ENCODE data around the gene SCN10A. TPM values are rescaled to one million over a fixed set of nuclear protein-coding genes. Genes with fewer than 3 reads are reported as not detected.

Gene SCN10A
- total RNA-seq, 2 donors from 2014 or later: not detected

DNA sequence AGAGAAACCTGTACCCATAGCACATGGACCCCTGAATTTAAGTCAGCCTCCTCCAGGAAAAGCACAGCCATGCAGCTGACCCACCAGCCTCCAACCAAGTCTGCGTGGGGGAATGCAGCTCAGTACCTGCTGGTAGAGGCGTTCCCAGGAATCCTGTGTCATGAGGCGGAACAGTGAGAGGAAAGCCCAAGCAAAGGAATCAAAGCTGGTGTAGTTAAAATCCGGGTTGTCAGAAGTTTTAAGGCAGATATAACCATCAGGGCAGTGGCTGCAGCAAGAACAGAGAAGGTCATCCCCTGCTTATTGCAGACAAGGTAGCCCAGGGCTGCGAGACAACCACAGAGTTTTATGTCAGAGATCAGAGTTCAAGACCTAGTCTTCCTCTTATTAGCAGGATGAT, 59.1 kb downstream of the SCN10A start:
- Mint-ChIP-seq H3K4me3 (no peak overlapping the region), H3K27me3 (peaks cover 14% of the 10 kb centered on the region), H3K4me1 (no peaks in the 10 kb centered on the region), H3K36me3 (ENCODE audit: low read depth) (no peaks in the 10 kb centered on the region), H3K27ac (no peak overlapping the region)
- DNase-seq (no peak), ATAC-seq (no peak)
- H3K9me3 ChIP-seq (ENCODE audit: control insufficient read depth, low read length, poor library complexity, severe bottlenecking): peaks cover 3% of the 10 kb centered on the region

DNA sequence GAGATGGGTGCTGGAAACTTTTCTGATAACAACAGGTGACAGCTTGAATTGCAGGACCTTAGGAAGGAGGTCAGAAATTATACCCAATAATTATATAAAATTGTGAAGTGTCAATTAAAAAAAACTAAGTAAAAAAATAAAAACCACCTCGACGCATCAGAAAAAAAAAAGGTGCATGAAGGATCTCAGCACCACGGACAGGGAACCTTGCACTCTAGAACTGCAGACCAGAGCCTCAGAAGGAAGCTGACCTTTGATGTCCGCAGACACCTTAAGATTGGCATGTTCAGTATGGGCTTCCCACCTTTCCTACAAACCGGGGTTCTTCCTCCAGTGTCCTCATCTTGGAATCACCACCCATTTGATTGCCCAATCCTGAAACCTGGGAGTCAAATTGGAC, 60.9 kb downstream of the SCN10A start:
- no peak overlapping the region for H3K27ac Mint-ChIP-seq
- no peaks in the 10 kb centered on the region for H3K9me3 ChIP-seq (ENCODE audit: control insufficient read depth, low read length, poor library complexity, severe bottlenecking)
- H3K4me3 Mint-ChIP-seq: no peak overlapping the region
- peaks cover 14% of the 10 kb centered on the region for H3K27me3 Mint-ChIP-seq
- no peak for ATAC-seq
- H3K36me3 Mint-ChIP-seq (ENCODE audit: low read depth): no peaks in the 10 kb centered on the region
- DNase-seq: no peak
- H3K4me1 Mint-ChIP-seq: no peaks in the 10 kb centered on the region

DNA sequence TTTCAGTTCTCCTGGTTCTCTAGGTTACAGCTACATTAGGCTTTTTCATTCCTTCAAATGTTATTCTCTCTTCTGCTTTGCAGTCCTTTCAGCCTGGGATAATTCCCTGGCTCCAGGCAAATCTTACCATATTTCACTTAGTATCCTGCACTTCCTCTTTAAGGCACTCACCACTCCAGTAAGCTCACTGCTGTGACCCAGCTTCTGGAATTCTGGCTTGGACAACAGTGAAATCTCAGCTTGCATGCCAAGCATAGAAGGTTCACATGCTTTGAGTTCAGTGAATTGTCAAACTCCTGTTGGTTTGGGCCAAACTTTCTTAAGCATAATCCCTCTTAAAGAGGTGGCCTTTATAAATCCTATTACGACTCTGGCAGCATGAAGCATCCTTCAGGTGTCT, 69.4 kb downstream of the SCN10A start:
- no peak overlapping the region for H3K27ac Mint-ChIP-seq
- no peak overlapping the region for H3K4me3 Mint-ChIP-seq
- H3K27me3 Mint-ChIP-seq: peaks cover 11% of the 10 kb centered on the region
- no peak for ATAC-seq
- no peaks in the 10 kb centered on the region for H3K36me3 Mint-ChIP-seq (ENCODE audit: low read depth)
- no peaks in the 10 kb centered on the region for H3K9me3 ChIP-seq (ENCODE audit: control insufficient read depth, low read length, poor library complexity, severe bottlenecking)
- no peaks in the 10 kb centered on the region for H3K4me1 Mint-ChIP-seq
- no peak for DNase-seq

DNA sequence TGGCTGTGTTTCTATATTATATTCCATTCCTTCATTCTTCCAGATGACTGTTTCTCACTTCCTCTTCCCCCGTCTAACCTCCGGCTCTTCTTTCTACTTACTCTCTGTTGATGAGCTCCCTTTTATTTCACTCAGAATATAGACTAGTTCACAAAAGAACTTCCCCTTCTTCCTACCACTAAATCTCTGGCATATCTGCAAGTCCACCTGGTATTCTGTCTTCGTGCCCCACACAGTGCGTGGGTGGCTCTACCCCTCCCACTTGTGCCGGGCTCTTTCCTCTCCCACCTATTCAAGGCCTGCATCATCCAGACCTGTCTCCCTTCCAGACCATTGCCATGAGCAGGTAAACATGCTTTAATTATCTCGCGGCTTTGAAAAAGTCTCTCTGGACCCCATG, 73.0 kb downstream of the SCN10A start:
- no peak for DNase-seq
- H3K4me1 Mint-ChIP-seq: no peaks in the 10 kb centered on the region

DNA sequence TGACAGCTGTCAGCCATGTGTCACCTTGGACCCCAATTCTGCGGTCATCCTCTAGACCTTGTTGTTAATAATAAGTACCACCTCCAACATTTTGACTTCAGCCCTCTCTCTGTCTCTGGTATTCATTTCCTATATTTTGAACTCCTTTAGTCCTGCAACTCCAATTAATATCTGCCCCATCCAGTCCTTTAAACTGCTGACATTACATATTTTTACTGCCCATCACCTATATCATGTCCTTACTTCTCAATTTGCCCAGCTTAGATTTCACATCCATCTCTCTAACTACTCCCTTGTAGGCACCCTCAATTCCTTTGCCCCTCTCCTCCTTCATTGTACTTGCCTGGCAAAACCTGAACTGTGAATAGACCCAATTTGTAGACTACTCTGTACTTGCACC, 73.5 kb downstream of the SCN10A start:
- no peak for DNase-seq
- ATAC-seq: no peak
- H3K9me3 ChIP-seq (ENCODE audit: control insufficient read depth, low read length, poor library complexity, severe bottlenecking): no peaks in the 10 kb centered on the region
- Mint-ChIP-seq H3K27me3 (peaks cover 32% of the 10 kb centered on the region), H3K27ac (no peak overlapping the region), H3K4me1 (no peaks in the 10 kb centered on the region), H3K4me3 (no peak overlapping the region), H3K36me3 (ENCODE audit: low read depth) (peaks cover 2% of the 10 kb centered on the region)

More for the DNA sequence above, 73.0 kb downstream of the SCN10A start:
- Mint-ChIP-seq H3K27ac (no peak overlapping the region), H3K27me3 (peaks cover 32% of the 10 kb centered on the region), H3K4me3 (no peak overlapping the region), H3K36me3 (ENCODE audit: low read depth) (no peaks in the 10 kb centered on the region)
- H3K9me3 ChIP-seq (ENCODE audit: control insufficient read depth, low read length, poor library complexity, severe bottlenecking): no peaks in the 10 kb centered on the region
- no peak for ATAC-seq

DNA sequence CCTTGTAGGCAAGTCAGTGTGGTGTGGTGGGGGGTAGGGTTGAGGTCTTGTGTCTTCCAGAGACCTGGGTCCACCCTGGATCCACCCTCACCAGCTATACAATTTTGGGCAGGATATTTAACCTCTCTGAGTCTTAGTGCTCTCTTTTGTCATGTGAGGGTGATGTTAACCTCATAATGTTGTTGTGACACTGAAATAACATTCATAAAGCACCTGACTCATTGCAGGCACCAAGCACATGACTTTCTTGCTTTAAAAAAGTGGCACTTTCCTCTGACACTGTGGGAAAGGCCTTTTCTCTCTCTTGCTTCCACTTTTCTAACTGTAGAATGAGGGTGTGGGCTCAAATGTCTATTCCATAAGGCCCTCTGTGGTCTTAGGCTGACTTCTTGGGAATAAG, 75.5 kb downstream of the SCN10A start:
- DNase-seq: no peak
- no peaks in the 10 kb centered on the region for H3K4me1 Mint-ChIP-seq
- H3K4me3 Mint-ChIP-seq: no peak overlapping the region
- H3K9me3 ChIP-seq (ENCODE audit: control insufficient read depth, low read length, poor library complexity, severe bottlenecking): no peaks in the 10 kb centered on the region
- peaks cover 2% of the 10 kb centered on the region for H3K36me3 Mint-ChIP-seq (ENCODE audit: low read depth)
- peaks cover 32% of the 10 kb centered on the region for H3K27me3 Mint-ChIP-seq
- no peak for ATAC-seq
- no peak overlapping the region for H3K27ac Mint-ChIP-seq

DNA sequence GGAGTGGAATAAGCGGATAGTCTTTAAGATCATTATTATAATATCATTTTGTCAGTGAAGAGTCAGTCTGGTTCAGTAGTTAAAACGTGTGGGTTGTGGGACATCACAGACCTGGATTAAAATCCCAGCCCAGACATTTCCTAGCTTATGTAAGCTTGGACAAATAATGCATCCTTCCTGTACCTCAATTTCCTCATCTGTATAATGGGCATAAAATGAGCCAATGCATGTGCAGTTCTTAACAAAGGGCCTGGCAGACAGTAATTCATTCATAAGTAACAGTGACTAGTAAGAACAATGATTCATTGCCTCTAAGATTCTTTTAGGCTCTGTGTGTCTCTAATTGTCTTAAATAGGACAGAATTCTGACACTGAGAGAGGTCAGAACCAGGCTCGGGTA, 76.1 kb downstream of the SCN10A start:
- H3K4me1 Mint-ChIP-seq: no peaks in the 10 kb centered on the region
- peaks cover 2% of the 10 kb centered on the region for H3K36me3 Mint-ChIP-seq (ENCODE audit: low read depth)
- no peak overlapping the region for H3K4me3 Mint-ChIP-seq
- peaks cover 32% of the 10 kb centered on the region for H3K27me3 Mint-ChIP-seq
- H3K9me3 ChIP-seq (ENCODE audit: control insufficient read depth, low read length, poor library complexity, severe bottlenecking): no peaks in the 10 kb centered on the region
- ATAC-seq (no peak), DNase-seq (no peak)
- H3K27ac Mint-ChIP-seq: no peak overlapping the region

DNA sequence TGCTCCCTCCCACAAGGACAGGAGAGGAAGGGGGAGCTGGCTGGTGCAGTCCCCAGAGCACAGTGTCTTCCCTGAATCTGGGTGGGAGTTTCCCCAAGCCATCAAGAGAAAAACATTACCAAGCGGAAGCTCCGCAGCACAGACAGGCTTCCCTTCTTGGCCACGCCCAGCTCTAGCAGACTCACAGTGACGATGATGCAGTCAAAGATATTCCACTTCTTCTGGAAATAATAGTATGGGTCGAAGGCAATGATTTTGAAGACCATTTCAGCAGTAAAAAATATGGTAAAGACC, 76.7 kb downstream of the SCN10A start:
- Mint-ChIP-seq H3K36me3 (ENCODE audit: low read depth) (peaks cover 2% of the 10 kb centered on the region), H3K27me3 (peaks cover 32% of the 10 kb centered on the region), H3K4me3 (no peak overlapping the region)

DNA sequence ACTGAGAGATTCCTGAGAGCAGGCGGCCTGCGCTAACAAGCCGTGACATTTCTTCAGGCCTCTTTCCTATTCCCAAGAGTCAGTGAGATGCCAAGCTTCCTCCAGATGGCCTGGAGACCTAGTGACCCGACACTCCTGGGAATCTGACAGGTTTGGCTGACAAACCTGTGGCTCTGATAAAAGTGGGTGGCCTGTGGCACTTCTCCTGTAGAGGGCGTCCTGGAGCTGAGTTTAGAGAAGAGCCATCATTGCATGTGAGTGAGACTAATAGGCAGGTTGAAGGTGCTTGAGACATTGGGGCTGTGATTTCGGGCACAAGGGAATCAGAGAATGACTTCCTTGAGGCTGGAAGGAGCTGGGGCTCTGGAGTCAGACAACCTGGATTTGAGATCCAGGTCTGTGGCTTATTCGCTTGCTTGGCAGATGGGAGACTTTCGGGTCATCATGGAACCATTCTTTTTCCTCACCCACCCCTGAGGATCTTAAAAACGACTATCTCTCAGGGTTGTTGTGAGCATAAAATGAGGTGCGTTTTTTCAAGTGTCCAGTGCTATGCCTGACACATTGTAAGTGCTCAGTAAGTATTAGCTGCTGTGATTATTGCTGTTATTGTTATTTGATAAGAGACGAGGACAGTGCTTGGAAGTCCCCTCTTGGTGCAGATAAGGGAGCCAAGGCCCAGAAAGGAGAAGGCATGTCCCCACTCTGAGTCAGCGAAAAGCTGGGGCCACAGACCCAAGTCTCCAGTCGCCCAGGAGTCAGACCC, 77.2 kb downstream of the SCN10A start:
- peaks cover 2% of the 10 kb centered on the region for H3K36me3 Mint-ChIP-seq (ENCODE audit: low read depth)
- H3K4me3 Mint-ChIP-seq: no peak overlapping the region
- no peak overlapping the region for H3K27ac Mint-ChIP-seq
- DNase-seq: no peak
- ATAC-seq: no peak
- no peaks in the 10 kb centered on the region for H3K4me1 Mint-ChIP-seq
- no peaks in the 10 kb centered on the region for H3K9me3 ChIP-seq (ENCODE audit: control insufficient read depth, low read length, poor library complexity, severe bottlenecking)
- peaks cover 36% of the 10 kb centered on the region for H3K27me3 Mint-ChIP-seq

More for the DNA sequence above, 76.7 kb downstream of the SCN10A start:
- H3K9me3 ChIP-seq (ENCODE audit: control insufficient read depth, low read length, poor library complexity, severe bottlenecking): no peaks in the 10 kb centered on the region
- ATAC-seq (no peak), DNase-seq (no peak)
- Mint-ChIP-seq H3K4me1 (no peaks in the 10 kb centered on the region), H3K27ac (no peak overlapping the region)

DNA sequence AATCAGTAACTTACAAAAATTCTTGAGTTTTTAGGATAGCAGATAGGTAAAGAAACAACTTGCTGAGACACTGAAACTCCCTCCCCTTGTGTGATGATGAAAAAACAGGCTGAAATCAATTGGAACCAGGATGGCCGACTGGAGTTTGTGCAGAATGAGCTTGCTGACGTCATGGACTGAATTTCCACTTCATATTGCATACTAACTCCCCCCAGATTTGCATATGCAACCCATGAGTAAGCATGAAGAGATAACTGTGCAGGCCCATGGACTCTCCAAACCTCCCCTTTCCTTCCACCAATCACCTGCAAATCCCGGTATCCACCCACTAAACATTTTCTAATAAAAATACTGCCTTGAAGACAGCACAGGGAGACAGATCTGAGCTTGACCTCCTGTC, 84.5 kb downstream of the SCN10A start:
- no peaks in the 10 kb centered on the region for H3K9me3 ChIP-seq (ENCODE audit: control insufficient read depth, low read length, poor library complexity, severe bottlenecking)
- peaks cover 2% of the 10 kb centered on the region for H3K4me1 Mint-ChIP-seq
- H3K4me3 Mint-ChIP-seq: no peak overlapping the region
- H3K27me3 Mint-ChIP-seq: peaks cover 54% of the 10 kb centered on the region
- H3K36me3 Mint-ChIP-seq (ENCODE audit: low read depth): no peaks in the 10 kb centered on the region
- no peak for ATAC-seq
- no peak overlapping the region for H3K27ac Mint-ChIP-seq
- DNase-seq: no peak

DNA sequence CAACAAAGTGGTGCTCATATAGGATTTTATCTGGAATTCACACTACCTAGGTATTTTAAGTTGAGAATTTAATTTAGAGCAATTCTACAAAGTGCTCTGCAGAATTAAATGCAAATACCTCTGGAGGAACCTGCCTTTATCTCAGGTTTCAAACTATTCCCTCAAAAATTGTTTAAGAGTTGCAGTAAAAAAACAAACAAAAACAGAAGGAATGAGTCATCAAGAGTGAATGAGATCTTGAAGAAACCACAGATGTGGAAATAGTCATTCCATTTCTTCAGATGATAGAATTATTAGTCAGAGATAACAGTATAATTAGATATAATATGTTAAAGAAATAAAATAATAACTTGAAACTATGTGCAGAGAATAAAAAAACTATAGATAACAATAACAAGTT, 85.7 kb downstream of the SCN10A start:
- Mint-ChIP-seq H3K27ac (no peak overlapping the region), H3K27me3 (peaks cover 64% of the 10 kb centered on the region), H3K4me3 (no peak overlapping the region), H3K4me1 (peaks cover 2% of the 10 kb centered on the region), H3K36me3 (ENCODE audit: low read depth) (peaks cover 3% of the 10 kb centered on the region)
- no peak for DNase-seq
- H3K9me3 ChIP-seq (ENCODE audit: control insufficient read depth, low read length, poor library complexity, severe bottlenecking): no peaks in the 10 kb centered on the region
- ATAC-seq: no peak

DNA sequence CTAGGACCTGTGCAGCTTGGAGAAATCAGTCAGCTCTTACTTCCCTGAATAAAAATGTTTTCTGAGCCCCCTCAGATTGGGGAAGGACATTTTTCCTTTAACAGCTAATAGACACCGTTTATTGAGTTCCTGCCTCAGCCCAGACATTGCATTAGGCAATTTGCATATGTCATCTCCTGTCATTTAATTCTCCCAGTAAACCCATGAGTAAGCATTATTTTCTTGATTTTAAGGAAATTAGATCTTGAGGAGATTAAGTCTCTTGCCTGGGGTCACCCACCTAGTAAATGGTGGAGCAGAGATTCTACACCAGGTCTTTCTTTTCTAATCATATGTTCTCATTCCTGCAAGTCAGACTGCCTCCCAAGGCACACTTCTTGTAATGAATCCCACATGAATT, 88.0 kb downstream of the SCN10A start:
- Mint-ChIP-seq H3K27me3 (peaks cover 71% of the 10 kb centered on the region), H3K27ac (no peak overlapping the region), H3K4me3 (no peak overlapping the region), H3K4me1 (peaks cover 2% of the 10 kb centered on the region), H3K36me3 (ENCODE audit: low read depth) (peaks cover 3% of the 10 kb centered on the region)
- H3K9me3 ChIP-seq (ENCODE audit: control insufficient read depth, low read length, poor library complexity, severe bottlenecking): no peaks in the 10 kb centered on the region
- ATAC-seq (no peak), DNase-seq (no peak)

DNA sequence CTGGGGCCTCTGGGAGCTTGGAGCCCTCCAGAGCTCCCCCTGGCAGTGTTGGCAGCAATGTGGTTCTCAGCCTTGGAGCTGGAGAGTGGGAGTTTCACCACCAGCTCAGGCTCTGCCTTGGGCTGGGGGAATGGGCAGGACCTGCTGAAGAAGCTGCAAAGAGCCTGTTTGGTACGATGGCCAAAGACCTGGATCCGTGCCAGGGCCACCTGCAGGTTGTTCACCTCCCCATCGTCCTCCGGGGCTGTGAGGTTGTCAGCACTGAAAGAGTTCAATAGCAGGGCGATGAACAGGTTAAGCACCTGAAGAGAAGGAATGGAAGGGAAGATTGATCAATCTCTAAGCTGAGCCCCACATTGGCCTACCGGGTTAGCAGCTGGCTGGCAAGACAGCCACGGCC, 89.3 kb downstream of the SCN10A start:
- H3K9me3 ChIP-seq (ENCODE audit: control insufficient read depth, low read length, poor library complexity, severe bottlenecking): no peaks in the 10 kb centered on the region
- ATAC-seq: no peak

DNA sequence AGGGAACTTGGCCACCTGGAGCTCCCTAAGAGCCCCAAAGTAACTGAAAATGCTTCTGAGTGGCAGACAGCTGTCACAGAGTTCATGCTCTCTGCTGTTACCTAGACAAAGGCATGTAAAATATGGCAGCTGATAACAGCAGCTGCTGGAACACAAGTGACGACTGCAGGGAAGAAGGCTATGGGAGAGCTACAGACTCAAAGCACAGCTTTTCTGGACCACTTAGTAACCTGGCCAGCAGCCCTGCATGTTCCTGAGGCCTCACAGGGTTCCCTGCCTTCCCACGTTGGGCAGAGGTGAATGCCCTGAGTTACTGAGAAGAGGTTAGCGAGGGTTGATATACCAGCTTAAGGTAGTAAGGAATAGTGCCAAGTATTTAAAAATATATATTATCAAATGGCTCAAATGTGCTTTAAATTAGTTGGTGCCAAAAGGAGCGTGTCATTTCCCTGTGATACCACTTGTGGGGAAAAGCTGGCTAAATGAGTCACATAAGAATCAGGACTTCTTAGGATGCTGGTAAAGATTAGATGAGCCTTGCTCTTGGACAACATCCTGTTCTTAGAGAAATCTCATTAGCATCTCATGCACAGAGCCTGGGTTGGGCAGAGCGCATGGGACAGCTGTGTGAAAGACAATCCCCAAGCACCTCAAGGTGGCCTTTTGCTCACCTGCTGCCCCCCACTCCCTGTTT, 90.1 kb downstream of the SCN10A start:
- ATAC-seq (no peak), DNase-seq (no peak)
- Mint-ChIP-seq H3K27ac (no peak overlapping the region), H3K27me3 (peaks cover 64% of the 10 kb centered on the region), H3K36me3 (ENCODE audit: low read depth) (peaks cover 3% of the 10 kb centered on the region), H3K4me3 (no peak overlapping the region), H3K4me1 (peaks cover 2% of the 10 kb centered on the region)
- no peaks in the 10 kb centered on the region for H3K9me3 ChIP-seq (ENCODE audit: control insufficient read depth, low read length, poor library complexity, severe bottlenecking)

More for the DNA sequence above, 89.3 kb downstream of the SCN10A start:
- DNase-seq: no peak
- no peak overlapping the region for H3K27ac Mint-ChIP-seq
- H3K27me3 Mint-ChIP-seq: peaks cover 64% of the 10 kb centered on the region
- peaks cover 2% of the 10 kb centered on the region for H3K4me1 Mint-ChIP-seq
- no peak overlapping the region for H3K4me3 Mint-ChIP-seq
- peaks cover 3% of the 10 kb centered on the region for H3K36me3 Mint-ChIP-seq (ENCODE audit: low read depth)
